Measurements from ENCODE around the gene PROCR.

- TF ChIP-seq CTCF (IDR thresholded peaks at IDR 0.05; ENCODE audit: poor library complexity, severe bottlenecking) (no peak), POLR2AphosphoS5 (IDR thresholded peaks at IDR 0.05) (no peak), MXI1 (conservative IDR thresholded peaks at IDR 0.05; ENCODE audit: poor library complexity, severe bottlenecking) (no peak)
These were observed 38.1 kb upstream of the PROCR start for GRCh38 chr20:35133735-35134134.

All from neural cell (in vitro differentiated cells).